NCI-H2196 (cell line): ENCODE results near the gene ANKUB1.

Experiments
- DNase-seq: peaks from one replicate; lab custom pipeline; 2025; ENCODE audit not compliant: unreplicated experiment; lab: John Stamatoyannopoulos, UW

Gene ANKUB1

GRCh38 chr3:149764302-149764701, 28.1 kb downstream of the ANKUB1 start:
- DNase-seq, result no peak

- DNase-seq, result no peak
Measured at GRCh38 chr3:149763565-149764195, 28.7 kb downstream of the ANKUB1 start.

DNA sequence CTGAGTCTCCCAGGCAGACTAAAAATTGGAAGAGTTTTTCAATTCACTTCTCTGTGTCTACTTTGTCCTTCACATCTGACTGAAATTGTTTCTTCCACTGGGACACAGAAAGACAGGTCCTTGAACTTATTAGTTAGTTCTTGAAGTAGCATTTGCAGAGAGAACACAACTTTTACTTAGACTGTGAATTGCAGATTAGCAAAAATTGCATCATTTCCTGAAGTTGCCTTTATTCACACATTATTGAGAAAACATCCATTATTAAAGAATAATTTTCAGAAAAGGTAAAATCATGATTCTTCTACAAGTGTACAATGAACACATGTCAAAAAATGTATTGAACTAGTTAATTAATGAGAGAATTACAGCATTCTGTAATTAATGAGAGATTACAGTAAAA, 38.6 kb downstream of the ANKUB1 start:
- DNase-seq, result no peak

DNA sequence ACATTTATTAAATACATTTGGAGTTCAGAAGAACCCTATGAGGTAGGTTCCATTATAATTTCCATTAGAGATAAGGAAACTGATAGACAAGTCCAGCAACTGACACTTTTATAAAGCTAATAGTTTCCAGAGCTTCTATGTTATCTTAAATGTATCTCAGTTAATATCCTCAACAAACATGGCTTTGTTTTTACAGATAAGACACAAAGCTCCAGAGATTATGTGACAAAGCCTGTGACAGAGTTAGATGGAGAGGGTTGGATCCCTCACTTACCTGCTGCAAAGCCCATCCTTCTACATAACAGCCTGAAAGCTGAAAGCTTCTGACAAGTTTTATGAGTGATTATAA, 39.6 kb downstream of the ANKUB1 start:
- DNase-seq, result no peak

DNA sequence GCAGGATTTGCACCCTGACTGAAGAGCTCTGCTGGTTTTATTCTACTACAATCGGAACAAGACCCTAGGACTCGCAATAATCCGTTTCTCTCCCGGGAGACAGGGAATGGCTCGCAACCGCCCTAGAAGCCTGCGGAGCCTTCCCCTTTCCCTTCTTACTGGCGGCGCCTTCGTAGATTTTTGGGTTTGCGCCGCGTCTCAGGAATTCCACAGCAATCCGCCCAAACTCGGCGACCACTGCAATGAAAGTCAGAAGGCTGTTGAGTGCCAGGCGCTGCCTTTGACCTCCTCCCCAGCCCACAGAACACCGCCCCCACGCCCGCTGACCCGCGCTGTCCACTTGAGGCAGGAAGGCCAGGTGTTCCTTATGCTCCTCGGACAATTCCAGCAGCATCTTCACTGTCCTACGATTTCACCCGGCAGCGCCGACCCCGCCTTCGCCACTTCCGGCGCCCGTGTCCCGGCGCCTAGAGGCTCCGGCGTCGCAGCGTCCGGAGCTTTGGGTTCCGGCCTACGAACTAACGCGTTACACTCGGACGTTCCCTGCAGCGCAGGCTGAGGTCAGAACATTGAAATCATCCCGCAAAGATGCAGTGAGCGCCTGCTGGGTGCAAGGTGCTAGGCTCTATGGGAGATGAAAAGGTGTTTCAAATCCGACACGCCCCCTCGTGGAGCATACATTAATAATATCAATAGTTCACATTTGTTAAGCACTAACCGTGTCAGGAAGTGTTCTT, 40.1 kb downstream of the ANKUB1 start, which contains the start of gene COMMD2:
TSS of gene COMMD2 (minus strand) at position 439 of the 737 bp plus-strand sequence. CDS start at position 394, 45 bp downstream.
- DNase-seq, result peak; percentile 98

GRCh38 chr3:149751551-149751950, 40.8 kb downstream of the ANKUB1 start:
- no peak for DNase-seq

DNA sequence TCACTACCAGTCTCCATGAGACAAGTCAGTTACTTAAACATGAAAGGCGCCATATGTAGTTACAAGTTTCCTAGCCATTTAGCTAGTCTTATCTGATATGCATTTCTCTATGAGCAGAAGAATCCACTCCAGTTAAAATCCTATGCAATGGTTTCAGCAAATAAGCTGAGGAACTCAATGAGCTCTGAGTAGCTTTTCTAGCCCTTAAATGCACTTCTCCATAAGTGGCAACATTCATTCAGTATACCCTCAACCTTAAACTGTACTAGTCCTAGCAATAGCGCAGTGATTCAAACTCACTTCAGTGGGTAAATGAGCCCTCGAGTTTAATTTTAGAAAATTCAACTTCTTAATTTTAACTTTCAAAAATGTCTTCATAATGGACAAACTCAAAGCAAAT, 47.7 kb downstream of the ANKUB1 start:
- no peak for DNase-seq

GRCh38 chr3:149744151-149744550, 48.2 kb downstream of the ANKUB1 start:
- no peak for DNase-seq

DNA sequence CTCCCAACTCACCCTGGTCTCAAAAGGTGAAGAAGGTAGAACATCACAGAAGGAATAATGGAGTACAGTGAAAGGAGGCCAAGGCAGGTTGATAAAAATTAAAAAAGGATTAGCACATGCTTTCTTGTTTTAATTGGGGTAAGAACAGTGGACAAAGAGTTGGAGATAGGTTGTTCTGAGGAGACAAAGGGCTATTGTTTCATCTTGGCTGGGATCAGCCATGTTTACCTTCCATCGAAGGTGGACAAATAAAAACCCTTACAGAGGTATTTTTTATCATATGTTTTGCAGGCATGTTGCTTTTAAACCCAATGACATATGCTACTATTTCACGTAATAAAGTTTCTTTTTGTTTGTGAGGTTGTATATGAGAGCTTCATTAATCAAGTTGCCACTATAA, 53.0 kb downstream of the ANKUB1 start:
- DNase-seq, result no peak

DNA sequence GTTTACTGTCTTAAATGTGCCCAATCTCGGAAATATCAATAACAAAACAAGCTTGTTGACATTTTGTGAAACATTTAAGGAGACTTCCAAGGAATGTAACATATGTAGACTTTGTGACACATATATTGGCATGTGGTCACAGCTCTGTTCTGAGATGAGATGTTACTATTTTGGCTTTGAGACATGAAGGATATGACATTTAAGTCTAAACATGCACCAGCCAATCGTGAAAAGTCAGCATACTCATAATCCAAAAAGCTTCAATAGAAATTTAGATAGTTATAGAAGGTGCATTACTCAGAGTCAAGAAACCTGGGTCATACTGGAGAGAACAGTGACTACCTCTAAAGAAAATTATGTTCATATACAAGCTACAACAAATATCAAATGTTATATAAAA, 53.5 kb downstream of the ANKUB1 start:
- DNase-seq, result no peak

DNA sequence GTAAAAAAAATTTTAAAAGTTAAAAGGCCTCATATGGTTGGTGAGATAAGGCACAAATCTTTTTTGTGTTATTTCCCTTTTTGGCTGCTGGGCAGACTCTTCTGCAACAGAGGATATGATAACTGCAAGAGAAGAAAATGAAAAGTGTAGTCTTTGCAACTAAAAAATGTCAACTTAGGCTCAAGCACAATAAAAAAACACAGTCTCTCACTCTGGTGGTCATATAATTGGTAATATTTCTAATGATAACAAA, 55.5 kb downstream of the ANKUB1 start:
- no peak for DNase-seq

DNA sequence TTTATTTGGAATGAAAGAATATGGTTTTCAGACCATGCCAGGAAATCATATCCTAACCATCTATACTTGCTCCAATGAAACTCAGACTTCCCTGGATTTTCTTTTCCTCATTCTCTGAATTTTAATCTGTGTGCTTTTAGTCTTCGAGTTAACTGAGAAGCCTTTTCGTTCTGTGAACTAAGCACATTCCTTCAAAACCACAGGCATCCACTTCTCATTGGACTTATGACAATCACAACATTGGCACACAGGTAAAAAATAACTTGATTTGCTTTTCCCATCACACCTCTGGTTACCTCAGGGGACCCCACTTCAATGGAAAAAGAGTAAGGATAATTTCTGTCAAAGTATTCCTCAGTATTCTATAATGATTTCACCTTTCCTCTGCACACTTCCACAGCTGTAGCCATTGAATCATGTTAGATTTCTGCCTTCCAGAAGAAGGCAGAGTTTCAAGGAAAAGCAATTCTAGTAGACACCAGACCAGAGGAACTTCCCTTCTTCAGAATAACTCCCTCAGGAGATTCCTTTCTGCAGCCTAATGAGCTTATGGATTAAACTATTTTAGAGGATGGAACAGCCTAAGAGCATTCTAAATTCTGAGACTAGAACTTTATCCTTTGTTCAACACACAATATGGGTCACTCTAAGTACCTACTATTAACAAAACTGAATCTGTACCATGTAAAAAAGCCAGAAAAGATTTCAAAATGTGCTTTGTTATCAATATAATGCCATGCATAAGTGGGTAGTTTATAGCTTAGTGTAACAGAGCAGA, 56.0 kb downstream of the ANKUB1 start:
- DNase-seq, result peak; percentile 58

DNA sequence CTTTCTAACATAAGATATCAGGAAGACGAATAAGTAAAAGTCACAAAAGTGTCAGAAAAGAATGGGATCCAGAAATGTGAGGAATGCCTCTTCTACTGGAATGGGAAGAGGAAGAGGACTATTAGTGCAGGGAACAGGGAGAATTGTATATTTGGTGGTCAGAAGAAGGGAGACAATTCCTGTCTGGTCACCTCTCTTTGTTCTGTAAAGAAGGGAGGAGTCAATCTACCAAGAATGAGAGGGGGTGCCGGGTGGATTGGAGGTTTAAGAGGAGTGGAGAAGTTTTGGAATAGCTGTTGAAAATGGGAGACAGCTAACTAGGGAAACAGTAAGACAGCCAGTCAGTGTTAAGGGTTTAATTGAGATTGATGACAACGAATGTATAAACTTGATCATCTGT, 60.1 kb downstream of the ANKUB1 start:
- no peak for DNase-seq

DNA sequence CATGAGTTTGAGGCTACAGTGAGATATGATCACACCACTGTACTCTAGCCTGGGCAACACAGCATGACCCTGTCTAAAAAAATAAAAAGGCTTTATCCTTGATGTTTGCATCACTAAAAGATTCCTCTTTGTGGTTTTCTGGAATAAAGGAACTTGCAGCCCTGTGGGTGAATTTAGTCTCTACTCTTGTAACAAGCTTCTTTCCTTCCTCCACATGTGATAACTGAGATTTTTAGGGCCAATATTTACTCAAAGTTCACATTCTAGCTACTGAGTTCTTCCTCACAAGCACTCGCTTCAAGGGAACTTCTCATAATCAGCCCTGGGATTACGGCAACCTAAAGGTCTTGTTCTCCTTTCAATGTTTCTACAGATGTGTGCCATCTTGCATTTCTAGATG, 64.7 kb downstream of the ANKUB1 start:
- no peak for DNase-seq

GRCh38 chr3:149726716-149727407, 65.5 kb downstream of the ANKUB1 start:
- DNase-seq, result no peak

DNA sequence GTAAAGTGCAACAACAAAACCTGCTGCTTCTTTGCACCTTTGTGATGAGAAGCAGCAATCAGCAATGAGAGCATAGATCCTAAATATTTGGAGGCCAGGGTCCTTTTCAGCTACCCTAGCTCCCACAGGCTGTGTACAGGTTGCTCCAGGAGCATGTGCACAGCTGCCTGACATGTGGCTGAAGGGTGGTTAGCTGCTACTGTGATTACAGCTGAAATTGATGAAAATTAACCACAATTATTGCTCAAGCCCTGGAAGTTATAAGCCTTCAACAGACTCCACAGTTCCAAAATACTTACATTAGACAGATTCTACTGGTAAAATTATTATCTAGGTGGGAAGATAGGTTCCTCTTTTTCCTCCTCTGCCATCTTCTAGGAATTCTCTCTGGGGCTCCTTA, 68.6 kb downstream of the ANKUB1 start:
- no peak for DNase-seq

GRCh38 chr3:149720918-149721317, 71.4 kb downstream of the ANKUB1 start:
- no peak for DNase-seq

DNA sequence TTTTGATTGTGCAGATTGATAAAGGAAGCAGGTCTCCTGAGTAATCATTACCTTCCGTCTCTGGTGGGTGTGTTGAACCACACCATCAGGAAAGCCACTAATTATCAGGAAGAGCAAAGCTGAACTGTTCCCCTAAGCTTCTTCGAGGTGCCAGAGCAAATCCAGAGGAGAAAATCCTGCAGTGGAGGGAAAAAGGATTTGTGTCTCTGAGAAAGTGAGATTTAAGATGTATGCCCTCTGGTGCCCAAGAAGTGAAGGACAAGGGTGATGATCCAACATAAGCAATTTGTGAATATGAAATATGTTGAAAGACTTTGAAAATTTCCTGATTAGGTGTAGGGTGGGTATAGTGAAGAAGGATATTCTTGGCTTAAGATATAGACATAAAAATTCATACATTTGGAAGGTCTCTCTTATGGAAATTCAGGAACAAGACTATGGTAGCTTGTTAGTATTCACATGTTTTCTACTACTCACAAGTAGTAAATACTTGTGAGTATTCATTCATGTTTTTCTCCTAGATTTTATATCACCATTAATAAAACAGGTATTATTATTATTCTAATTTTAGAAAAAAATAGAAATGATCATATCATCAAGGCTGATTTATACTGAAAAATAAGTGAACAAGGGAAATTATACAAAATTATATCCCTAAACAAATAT, 74.8 kb downstream of the ANKUB1 start:
- peak; percentile 74 for DNase-seq

DNA sequence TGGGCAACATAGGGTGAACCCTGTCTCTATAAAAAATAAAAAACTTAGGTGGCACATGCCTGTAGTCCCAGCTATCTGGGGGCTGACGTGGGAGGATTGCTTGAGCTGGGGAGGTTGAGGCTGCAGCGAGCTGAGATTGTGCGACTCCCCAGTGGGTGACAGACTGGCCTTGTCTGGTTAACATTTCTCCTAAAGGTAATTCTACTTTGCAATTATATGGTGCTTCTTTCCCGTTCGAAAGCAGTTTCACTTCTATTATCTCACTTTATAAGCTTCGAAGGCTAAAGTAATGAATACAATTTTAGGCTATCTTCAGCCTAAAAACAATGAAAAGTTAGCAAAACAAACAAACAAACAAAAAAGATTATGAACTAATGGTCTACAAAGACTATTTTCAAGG, 75.4 kb downstream of the ANKUB1 start:
- DNase-seq, result no peak

- DNase-seq, result no peak
Measured at GRCh38 chr3:149715247-149715646, 77.1 kb downstream of the ANKUB1 start.
